ENCODE results near the gene HADHB.

HADHB gene

DNA sequence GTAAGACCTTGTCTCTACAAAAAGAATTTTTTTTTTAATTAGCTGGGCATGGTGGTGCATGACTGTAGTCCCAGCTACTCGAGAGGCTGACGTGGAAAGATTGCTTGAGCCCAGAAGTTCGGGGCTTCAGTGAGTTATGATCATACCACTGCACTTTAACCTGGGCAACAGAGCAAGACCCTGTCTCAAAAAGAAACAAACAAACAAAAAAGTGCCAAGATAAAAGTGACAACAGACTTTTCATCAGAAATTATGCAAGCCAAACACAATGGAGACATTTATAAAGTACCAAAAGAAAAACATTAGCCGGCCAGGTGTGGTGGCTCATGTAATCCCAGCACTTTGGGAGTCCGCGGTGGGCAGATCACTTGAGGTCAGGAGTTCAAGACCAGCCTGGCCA is 27.0 kb upstream of the HADHB start:
- H3K36me3 ChIP-seq = peaks cover 43 to 93% (median 46%) of the 10 kb centered on the region in 3 donors
- DNase-seq = no peak

GRCh38 chr2:26223018-26223417 is 21.7 kb upstream of the HADHB start:
- TF ChIP-seq, protein P1, sequence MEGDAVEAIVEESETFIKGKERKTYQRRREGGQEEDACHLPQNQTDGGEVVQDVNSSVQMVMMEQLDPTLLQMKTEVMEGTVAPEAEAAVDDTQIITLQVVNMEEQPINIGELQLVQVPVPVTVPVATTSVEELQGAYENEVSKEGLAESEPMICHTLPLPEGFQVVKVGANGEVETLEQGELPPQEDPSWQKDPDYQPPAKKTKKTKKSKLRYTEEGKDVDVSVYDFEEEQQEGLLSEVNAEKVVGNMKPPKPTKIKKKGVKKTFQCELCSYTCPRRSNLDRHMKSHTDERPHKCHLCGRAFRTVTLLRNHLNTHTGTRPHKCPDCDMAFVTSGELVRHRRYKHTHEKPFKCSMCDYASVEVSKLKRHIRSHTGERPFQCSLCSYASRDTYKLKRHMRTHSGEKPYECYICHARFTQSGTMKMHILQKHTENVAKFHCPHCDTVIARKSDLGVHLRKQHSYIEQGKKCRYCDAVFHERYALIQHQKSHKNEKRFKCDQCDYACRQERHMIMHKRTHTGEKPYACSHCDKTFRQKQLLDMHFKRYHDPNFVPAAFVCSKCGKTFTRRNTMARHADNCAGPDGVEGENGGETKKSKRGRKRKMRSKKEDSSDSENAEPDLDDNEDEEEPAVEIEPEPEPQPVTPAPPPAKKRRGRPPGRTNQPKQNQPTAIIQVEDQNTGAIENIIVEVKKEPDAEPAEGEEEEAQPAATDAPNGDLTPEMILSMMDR (IDR thresholded peaks at IDR 0.05) = no peak
- Histone ChIP-seq H3K9me3 (no peaks in the 10 kb centered on the region), H3K27ac (no peak overlapping the region), H3K4me1 (no peaks in the 10 kb centered on the region), H3K36me3 (peaks cover 28 to 64% (median 33%) of the 10 kb centered on the region in 3 donors), H3K4me3 (no peak overlapping the region), H3K27me3 (no peaks in the 10 kb centered on the region)
- intact Hi-C loops (cut with DNase I; ENCODE audit: low total_unique reads) = no loop called here
- no peak for DNase-seq

More for the DNA sequence above, 27.0 kb upstream of the HADHB start:
- Histone ChIP-seq H3K4me1 (no peaks in the 10 kb centered on the region), H3K4me3 (no peak overlapping the region), H3K9me3 (no peaks in the 10 kb centered on the region), H3K27me3 (no peaks in the 10 kb centered on the region), H3K27ac (no peak overlapping the region)
- TF ChIP-seq, protein P1 (IDR thresholded peaks at IDR 0.05) = no peak
- intact Hi-C loops (cut with DNase I; ENCODE audit: low total_unique reads) = no loop called here

DNA sequence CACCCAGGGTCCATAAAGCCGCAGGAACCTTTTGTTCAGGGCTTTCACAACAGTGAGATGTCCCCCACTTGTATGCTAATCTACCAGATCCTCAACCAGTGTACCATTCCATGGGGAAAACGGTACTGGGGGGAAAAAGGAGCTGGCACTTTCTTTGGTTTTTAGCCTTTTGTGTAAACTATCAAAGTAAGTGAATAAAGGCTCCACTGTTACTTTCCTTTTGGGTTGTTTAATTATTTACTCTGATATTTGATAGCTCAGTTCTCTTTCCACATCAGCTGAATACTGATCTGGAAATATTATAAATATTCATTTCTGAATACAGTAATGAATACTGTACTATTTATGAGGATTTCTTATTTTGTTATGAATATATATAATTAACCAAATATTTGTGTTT is 20.6 kb upstream of the HADHB start:
- Histone ChIP-seq H3K36me3 (peaks cover 37 to 67% (median 42%) of the 10 kb centered on the region in 3 donors), H3K9me3 (no peaks in the 10 kb centered on the region), H3K27ac (no peak overlapping the region), H3K4me1 (no peaks in the 10 kb centered on the region), H3K4me3 (no peak overlapping the region), H3K27me3 (no peaks in the 10 kb centered on the region)
- intact Hi-C loops (cut with DNase I; ENCODE audit: low total_unique reads) = no loop called here
- TF ChIP-seq, protein P1 (IDR thresholded peaks at IDR 0.05) = no peak
- DNase-seq = no peak

DNA sequence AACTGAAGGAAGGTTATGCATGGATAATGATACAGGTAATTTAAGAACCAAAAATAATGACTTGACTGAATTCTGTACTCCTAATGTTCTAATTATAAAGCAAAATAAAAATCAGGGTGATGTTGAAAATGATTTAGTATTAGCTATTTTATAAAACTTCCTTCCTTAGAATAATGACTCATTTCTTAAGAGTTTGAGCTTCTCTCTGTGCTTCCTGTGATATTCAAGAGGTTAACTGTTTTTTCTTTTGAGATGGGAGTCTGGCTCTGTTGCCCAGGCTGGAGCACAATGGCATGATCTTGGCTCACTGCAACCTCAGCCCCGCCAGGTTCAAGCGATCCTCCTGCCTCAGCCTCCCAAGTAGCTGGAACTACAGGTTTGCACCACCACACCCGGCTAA is 15.1 kb upstream of the HADHB start:
- H3K27ac ChIP-seq = no peak overlapping the region
- no peaks in the 10 kb centered on the region for H3K4me1 ChIP-seq
- H3K27me3 ChIP-seq = no peaks in the 10 kb centered on the region
- intact Hi-C loops (cut with DNase I; ENCODE audit: low total_unique reads) = no loop called here
- H3K9me3 ChIP-seq = no peaks in the 10 kb centered on the region
- H3K36me3 ChIP-seq = peaks cover 78 to 88% (median 83%) of the 10 kb centered on the region in 3 donors
- TF ChIP-seq, protein P1 (IDR thresholded peaks at IDR 0.05) = no peak
- DNase-seq = no peak
- H3K4me3 ChIP-seq = no peak overlapping the region

DNA sequence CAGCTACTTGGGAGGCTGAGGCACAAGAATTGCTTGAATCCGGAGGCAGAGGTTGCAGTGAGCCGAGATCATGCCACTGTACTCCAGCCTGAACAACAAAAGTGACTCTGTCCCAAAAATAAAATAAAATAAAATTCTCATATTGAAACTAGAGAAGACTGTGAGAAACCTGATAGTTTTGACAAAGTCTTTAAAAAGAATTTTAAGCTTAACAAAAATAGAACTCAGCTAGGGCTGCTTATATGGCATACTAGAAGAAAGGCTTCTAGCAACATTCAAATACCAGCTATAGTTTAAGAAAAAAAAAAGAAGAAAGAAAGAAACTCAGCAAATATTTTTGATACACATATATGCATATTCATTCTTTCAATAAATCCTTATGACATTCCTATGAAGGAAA is 13.9 kb upstream of the HADHB start:
- Histone ChIP-seq H3K36me3 (peaks cover 90 to 96% (median 90%) of the 10 kb centered on the region in 3 donors), H3K4me3 (no peak overlapping the region), H3K4me1 (no peaks in the 10 kb centered on the region), H3K27ac (no peak overlapping the region), H3K27me3 (no peaks in the 10 kb centered on the region), H3K9me3 (no peaks in the 10 kb centered on the region)
- DNase-seq = no peak
- TF ChIP-seq, protein P1 (IDR thresholded peaks at IDR 0.05) = no peak
- intact Hi-C loops (cut with DNase I; ENCODE audit: low total_unique reads) = no loop called here

GRCh38 chr2:26235089-26235488 is 9.7 kb upstream of the HADHB start:
- no peaks in the 10 kb centered on the region for H3K9me3 ChIP-seq
- no peaks in the 10 kb centered on the region for H3K27me3 ChIP-seq
- H3K36me3 ChIP-seq = peaks cover 77 to 82% (median 80%) of the 10 kb centered on the region in 3 donors
- no peak overlapping the region for H3K4me3 ChIP-seq
- DNase-seq = no peak
- TF ChIP-seq, protein P1 (IDR thresholded peaks at IDR 0.05) = peak; percentile 15 to 24
- H3K4me1 ChIP-seq = no peaks in the 10 kb centered on the region
- H3K27ac ChIP-seq = no peak overlapping the region
- intact Hi-C loops (cut with DNase I; ENCODE audit: low total_unique reads) = no loop called here

Measured in tibial artery (tissue), 4 donors.